HCT116 (cell line): ENCODE results near the gene SLC41A3. TPM values are rescaled to one million over a fixed set of nuclear protein-coding genes. Genes with fewer than 3 reads are reported as not detected.

Experiments used
- ATAC-seq: fragments of 200-7000 bp; cut with Tn5 transposase; 2 replicates; pipeline ENCODE4 v1.9.1; 2020; ENCODE audit warnings: mild to moderate bottlenecking, moderate library complexity
- BruUV-seq: library from RNA; stranded (reverse); fragments of 400-500 nt; replicated peaks from 2 replicates; lab custom pipeline; 2021; lab: Mats Ljungman, UMichigan
- CTCF ChIA-PET: fragments of 300-600 bp; sonication (Branson Sonifier 250); formaldehyde crosslinking; loops from one replicate; lab custom pipeline; 2021; ENCODE audit warnings: antibody characterized with exemption; lab: Charles Lee
- POLR2A ChIA-PET: fragments of 300-600, 350-600 bp; sonication (Branson Sonifier 250); formaldehyde crosslinking; loops from one replicate; lab custom pipeline; 2021; ENCODE audit warnings: antibody characterized with exemption; lab: Charles Lee
- RAD21 ChIA-PET, 2 experiments: fragments of 300-600 bp; sonication (Branson Sonifier 250); formaldehyde crosslinking; loops; one replicate each; lab custom pipeline; 2023; ENCODE audit warnings: low total read pairs in 2 of 2; ENCODE audit not compliant: uncharacterized antibody in 2 of 2, unreplicated experiment in 2 of 2, low non-redundant PET in 1 of 2; lab: Charles Lee
- DNase-seq: peaks from one replicate; pipeline ENCODE4 v3.0.0-alpha.2; 2010; ENCODE audit warnings: low read depth, low spot score
- H2AFZ ChIP-seq: fragments of 200-600 bp; shearing (Covaris generic), sonication (generic); 2 replicates; pipeline ENCODE4 v1.6.1; 2017; ENCODE audit warnings: low read depth, mixed run types, mixed read lengths, antibody characterized with exemption, low read length; ENCODE audit not compliant: poor library complexity, severe bottlenecking
- H3K27ac ChIP-seq: 2 replicates; pipeline ENCODE4 v1.5.1; 2012; ENCODE audit warnings: low read depth, low read length
- H3K27me3 ChIP-seq: fragments of 200-600 bp; sonication (generic); 2 replicates; pipeline ENCODE4 v1.6.1; 2016; ENCODE audit warnings: mixed run types, low read length, mixed read lengths; ENCODE audit not compliant: insufficient read depth
- H3K36me3 ChIP-seq, 2 experiments: fragments of 200-500 bp in 1 of 2; fragments of 200-600 bp in 1 of 2; sonication (Bioruptor generic) in 1 of 2; sonication (generic) in 1 of 2; 2 replicates each; pipeline versions ENCODE4 v1.5.1 to v1.6.1; 2014 to 2016; ENCODE audit warnings: low read length in 2 of 2, inconsistent platforms in 1 of 2, mixed read lengths in 1 of 2, mixed run types in 1 of 2; ENCODE audit not compliant: insufficient read depth in 2 of 2, control insufficient read depth in 1 of 2
- H3K4me1 ChIP-seq, 2 experiments: fragments of 200-600 bp in 1 of 2; sonication (generic) in 1 of 2; 2 replicates each; pipeline versions ENCODE4 v1.5.1 to v1.6.1; 2012 to 2017; ENCODE audit warnings: low read length in 2 of 2, inconsistent platforms in 1 of 2, mild to moderate bottlenecking in 1 of 2, mixed read lengths in 1 of 2, mixed run types in 1 of 2, moderate library complexity in 1 of 2; ENCODE audit not compliant: insufficient read depth in 2 of 2, control insufficient read depth in 1 of 2
- H3K4me2 ChIP-seq: fragments of 200-600 bp; sonication (generic); 2 replicates; pipeline ENCODE4 v1.6.1; 2017; ENCODE audit warnings: mixed run types, low read length, mixed read lengths
- H3K4me3 ChIP-seq, 2 experiments: fragments of 200-600 bp in 1 of 2; sonication (generic) in 1 of 2; replicated peaks in 1 of 2; 2 replicates each; pipeline ENCODE4 v1.5.1; 2011 to 2016; ENCODE audit warnings: low read length in 2 of 2, control low read depth in 1 of 2, low read depth in 1 of 2, mild to moderate bottlenecking in 1 of 2, mixed read lengths in 1 of 2, mixed run types in 1 of 2
- H3K79me2 ChIP-seq: fragments of 200-600 bp; sonication (generic); 2 replicates; pipeline ENCODE4 v1.6.1; 2017; ENCODE audit warnings: mild to moderate bottlenecking, mixed run types, low read length, moderate library complexity, mixed read lengths; ENCODE audit not compliant: insufficient read depth
- H3K9ac ChIP-seq: fragments of 200-600 bp; sonication (generic); 2 replicates; pipeline ENCODE4 v1.6.1; 2016; ENCODE audit warnings: low read length, mixed read lengths
- H3K9me2 ChIP-seq: fragments of 200-600 bp; sonication (generic), shearing (Covaris generic); 2 replicates; pipeline ENCODE4 v1.6.1; 2017; ENCODE audit warnings: mixed run types, mild to moderate bottlenecking, moderate library complexity; ENCODE audit not compliant: insufficient read depth
- H3K9me3 ChIP-seq, 2 experiments: fragments of 200-500 bp in 1 of 2; fragments of 200-600 bp in 1 of 2; sonication (Bioruptor generic) in 1 of 2; sonication (generic) in 1 of 2; 2 replicates each; pipeline ENCODE4 v1.6.1; 2014 to 2017; ENCODE audit warnings: low read length in 2 of 2, mixed read lengths in 2 of 2, inconsistent platforms in 1 of 2, low read depth in 1 of 2, mild to moderate bottlenecking in 1 of 2, mixed run types in 1 of 2, moderate library complexity in 1 of 2; ENCODE audit not compliant: control insufficient read depth in 1 of 2, insufficient read depth in 1 of 2
- H4K20me1 ChIP-seq: fragments of 200-600 bp; sonication (generic), shearing (Covaris generic); 2 replicates; pipeline ENCODE4 v1.6.1; 2017; ENCODE audit warnings: mixed run types, mild to moderate bottlenecking, moderate library complexity; ENCODE audit not compliant: insufficient read depth
- ATF3 ChIP-seq: IDR thresholded peaks from 2 replicates; pipeline ENCODE4 v1.6.1; 2012
- CBX3 ChIP-seq: IDR thresholded peaks from 2 replicates; pipeline ENCODE4 v1.6.1; 2012; ENCODE audit warnings: low read depth
- ELF1 ChIP-seq: IDR thresholded peaks from 2 replicates; pipeline ENCODE4 v1.6.1; 2012; ENCODE audit warnings: low read depth, borderline replicate concordance
- EZH2 ChIP-seq: fragments of 200-600 bp; sonication (generic); IDR thresholded peaks from 2 replicates; pipeline ENCODE4 v1.6.1; 2017; ENCODE audit warnings: antibody characterized with exemption, mixed run types
- EZH2phosphoT487 ChIP-seq: fragments of 200-600 bp; IDR thresholded peaks from 2 replicates; pipeline ENCODE4 v1.6.1; 2018; ENCODE audit warnings: antibody characterized with exemption, borderline replicate concordance
- POLR2A ChIP-seq: IDR thresholded peaks from 2 replicates; pipeline ENCODE4 v1.7.0; 2011; ENCODE audit warnings: borderline replicate concordance; ENCODE audit not compliant: insufficient read depth, insufficient read length; ENCODE audit errors: extremely low read depth
- POLR2AphosphoS5 ChIP-seq: IDR thresholded peaks from 2 replicates; pipeline ENCODE4 v1.6.1; 2011; ENCODE audit warnings: mild to moderate bottlenecking, low read depth, low read length, moderate library complexity
- REST ChIP-seq: IDR thresholded peaks from 2 replicates; pipeline ENCODE4 v1.6.1; 2012; ENCODE audit warnings: low read depth
- SIN3A ChIP-seq: IDR thresholded peaks from 2 replicates; pipeline ENCODE4 v1.6.1; 2012; ENCODE audit warnings: low read depth
- SP1 ChIP-seq: IDR thresholded peaks from 2 replicates; pipeline ENCODE4 v1.6.1; 2012; ENCODE audit warnings: low read depth
- SRF ChIP-seq: IDR thresholded peaks from 2 replicates; pipeline ENCODE4 v1.6.1; 2012; ENCODE audit warnings: low read depth
- ZBTB33 ChIP-seq: IDR thresholded peaks from 2 replicates; pipeline ENCODE4 v1.6.1; 2011; ENCODE audit warnings: mild to moderate bottlenecking, low read length, moderate library complexity; ENCODE audit not compliant: insufficient replicate concordance; ENCODE audit errors: extremely low read depth
- ZNF274 ChIP-seq: fragments of 200-500 bp; sonication (Bioruptor generic); IDR thresholded peaks from 2 replicates; pipeline ENCODE4 v1.6.1; 2014; ENCODE audit warnings: mild to moderate bottlenecking, low read depth, low read length, inconsistent platforms
- intact Hi-C: fragments of 100-400 bp; cut with micrococcal nuclease; formaldehyde crosslinking; loops from 2 replicates; pipeline ENCODE4 v1.10.0; 2022
- total RNA-seq: library from RNA; stranded (reverse); gene quantifications from one replicate; pipeline ENCODE4 v1.2.1, GENCODE V29; 2021; ENCODE audit not compliant: unreplicated experiment

The SLC41A3 gene
- total RNA-seq, 1 experiment from 2014 or later = 45.9 TPM

- TF ChIP-seq REST (no peak), CBX3 (no peak), SIN3A (no peak), SRF (no peak)
Observed at GRCh38 chr3:126111566-126112475, 27.9 kb upstream of the SLC41A3 start (continued).

GRCh38 chr3:126111126-126111551 is 27.2 kb upstream of the SLC41A3 start:
- no TSS peak for BruUV-seq
- no peaks in the 10 kb centered on the region for H3K9me3 ChIP-seq
- H3K36me3 ChIP-seq = no peaks in the 10 kb centered on the region
- intact Hi-C loops = loop anchor here (5.0 to 10.0 kb wide), 2 partner anchors 139 to 186 kb away; no protein-coding TSS in a partner anchor
- no peak for DNase-seq
- no peaks in the 10 kb centered on the region for H3K4me1 ChIP-seq
- no peaks in the 10 kb centered on the region for H4K20me1 ChIP-seq
- ChIA-PET POLR2A (no interaction called here), CTCF (no interaction called here), RAD21 (no interaction called here)
- no peaks in the 10 kb centered on the region for H3K79me2 ChIP-seq
- no peak overlapping the region for H3K27ac ChIP-seq
- TF ChIP-seq POLR2AphosphoS5 (no peak), EZH2 (no peak), ZNF274 (no peak), POLR2A (no peak), ZBTB33 (no peak), SRF (no peak), EZH2phosphoT487 (no peak), ELF1 (no peak), SP1 (no peak), SIN3A (no peak), ATF3 (no peak), CBX3 (no peak), REST (no peak)
- H3K4me3 ChIP-seq = no peak overlapping the region
- H3K9me2 ChIP-seq = no peaks in the 10 kb centered on the region
- no peak overlapping the region for H3K9ac ChIP-seq
- no peak overlapping the region for H3K4me2 ChIP-seq
- ATAC-seq = no peak
- H3K27me3 ChIP-seq = no peaks in the 10 kb centered on the region
- no peak overlapping the region for H2AFZ ChIP-seq
